G401.6 (cell line): ENCODE data around the gene SND1.
"Not testable (repeated sequence)": the region's sequence is repeated elsewhere in the genome, so short reads cannot be mapped to it uniquely, and the experiment has no call there.

Source experiments
- FAIRE-seq: peaks from 2 replicates; lab custom pipeline; 2012; peaks lifted over from hg19 to GRCh38; lab: Jason Lieb, UNC

Gene SND1

GRCh38 chr7:127652333-127653248 is 597 bp downstream of the SND1 start:
- FAIRE-seq: no peak

- FAIRE-seq: no peak
Observed at GRCh38 chr7:127653396-127653795, 1.4 kb downstream of the SND1 start.

- no peak for FAIRE-seq
Observed at GRCh38 chr7:127654404-127655394, 2.7 kb downstream of the SND1 start.

DNA sequence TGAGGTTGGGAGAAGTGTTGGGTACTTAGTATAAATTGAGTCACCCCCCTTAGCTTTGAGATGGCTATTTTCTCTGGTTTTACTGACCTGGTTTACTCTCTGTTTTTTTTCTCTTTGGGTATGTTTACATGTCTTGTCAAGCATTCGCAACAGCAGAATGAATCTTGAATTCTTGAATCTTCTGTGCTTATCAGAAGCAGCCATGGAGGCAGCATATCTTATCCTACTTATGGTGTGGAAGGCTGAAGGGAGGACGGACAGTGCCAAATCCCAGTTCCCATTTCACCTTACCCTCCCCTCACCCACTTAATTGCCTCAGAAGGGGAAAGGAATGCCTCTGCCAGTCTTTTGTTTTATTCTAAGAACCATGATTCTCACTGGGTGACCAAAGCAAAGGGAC is 3.7 kb downstream of the SND1 start:
- FAIRE-seq: no peak

DNA sequence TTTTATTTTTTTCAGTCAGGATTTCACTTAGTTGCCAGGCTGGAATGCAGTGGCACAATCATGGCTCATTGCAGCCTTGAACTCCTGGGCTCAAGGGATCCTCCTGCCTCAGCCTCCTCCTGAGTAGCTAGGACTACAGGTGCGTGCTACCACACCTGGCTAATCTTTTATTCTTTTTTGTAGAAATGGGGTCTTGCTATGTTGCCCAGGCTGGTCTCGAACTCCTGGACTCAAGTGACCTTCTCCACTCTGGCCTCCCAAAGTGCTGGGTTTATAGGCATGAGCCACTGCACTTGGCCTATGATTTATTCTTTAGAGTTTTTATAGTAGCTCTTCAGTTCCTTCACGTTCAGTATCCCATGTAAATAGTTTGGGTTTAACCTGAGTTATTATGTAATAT is 5.5 kb downstream of the SND1 start:
- FAIRE-seq: no peak

DNA sequence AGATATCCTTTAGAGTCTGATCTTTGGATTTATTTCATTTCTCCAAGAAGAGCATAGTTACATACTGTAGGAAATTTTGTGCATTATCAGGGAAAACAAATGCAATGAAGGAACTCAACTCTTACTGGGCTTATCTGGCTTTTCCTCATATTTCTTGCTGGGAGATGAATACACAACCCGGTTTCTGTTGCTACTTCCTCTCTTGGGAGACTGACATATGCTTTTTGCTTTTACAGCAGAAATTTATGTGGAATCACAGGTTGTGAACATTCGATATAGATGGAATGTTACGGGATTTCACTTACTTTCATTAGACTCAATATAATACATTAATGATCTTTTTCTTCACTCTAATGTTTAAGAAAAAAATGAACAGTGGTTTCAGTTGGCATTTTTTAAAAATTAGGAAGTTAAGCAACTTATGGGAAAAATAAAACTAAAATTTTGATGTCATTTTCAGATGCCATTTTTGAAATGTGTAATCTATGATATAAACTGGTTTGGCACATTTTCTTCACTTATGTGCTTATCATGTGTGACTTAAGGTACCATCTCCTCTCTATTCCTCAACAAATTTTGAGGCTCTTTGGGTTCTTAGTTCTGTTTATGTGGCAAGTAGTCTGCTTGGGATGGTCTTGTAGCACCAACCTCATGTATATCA is 7.1 kb downstream of the SND1 start:
- no peak for FAIRE-seq

DNA sequence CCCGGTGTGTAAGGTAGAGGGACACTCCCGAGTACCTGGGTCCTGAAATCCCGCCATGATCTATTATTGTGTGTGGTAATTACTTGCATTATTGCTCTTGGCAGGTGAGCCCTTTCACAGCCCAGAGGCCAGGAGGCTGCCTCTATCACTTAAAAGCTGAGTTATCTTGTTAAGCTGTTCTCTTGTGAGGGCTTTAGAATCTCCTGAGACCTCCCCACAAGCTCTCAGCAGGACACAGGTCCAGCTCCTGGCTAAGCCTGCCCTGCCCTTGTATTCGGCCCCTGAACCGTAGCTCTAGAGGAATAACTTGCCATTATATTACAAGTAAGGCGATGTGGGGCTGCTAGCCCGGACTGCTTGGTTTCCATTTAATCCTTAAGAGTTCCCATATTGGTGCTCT is 13.9 kb downstream of the SND1 start:
- no peak for FAIRE-seq

- FAIRE-seq: no peak
Observed at GRCh38 chr7:127666602-127667001, 14.6 kb downstream of the SND1 start.

- FAIRE-seq: no peak
Observed at GRCh38 chr7:127667017-127667670, 15.2 kb downstream of the SND1 start.

GRCh38 chr7:127667759-127668530 is 16.0 kb downstream of the SND1 start:
- FAIRE-seq: no peak

DNA sequence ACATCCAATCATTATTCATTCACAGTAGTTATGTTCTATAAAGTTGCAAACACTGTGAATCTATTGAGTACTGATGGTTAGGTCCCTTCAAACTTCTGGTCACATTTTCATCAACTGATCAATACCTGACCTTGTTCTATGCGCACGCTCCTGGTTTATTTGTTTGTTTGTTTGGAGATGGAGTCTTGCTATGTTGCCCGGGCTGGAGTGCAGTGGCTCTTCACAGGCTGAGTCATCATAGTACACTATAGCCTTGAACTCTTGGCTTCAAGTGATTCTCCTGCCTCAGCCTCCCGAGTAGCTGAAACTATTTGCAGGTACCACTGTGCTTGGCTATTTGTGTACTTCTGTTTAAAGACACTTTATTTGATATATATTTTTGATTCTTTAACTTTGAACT is 19.3 kb downstream of the SND1 start:
- FAIRE-seq: no peak

- no peak for FAIRE-seq
Observed at GRCh38 chr7:127673902-127674301, 21.9 kb downstream of the SND1 start.

- no peak for FAIRE-seq
Observed at GRCh38 chr7:127674361-127674760, 22.4 kb downstream of the SND1 start.

DNA sequence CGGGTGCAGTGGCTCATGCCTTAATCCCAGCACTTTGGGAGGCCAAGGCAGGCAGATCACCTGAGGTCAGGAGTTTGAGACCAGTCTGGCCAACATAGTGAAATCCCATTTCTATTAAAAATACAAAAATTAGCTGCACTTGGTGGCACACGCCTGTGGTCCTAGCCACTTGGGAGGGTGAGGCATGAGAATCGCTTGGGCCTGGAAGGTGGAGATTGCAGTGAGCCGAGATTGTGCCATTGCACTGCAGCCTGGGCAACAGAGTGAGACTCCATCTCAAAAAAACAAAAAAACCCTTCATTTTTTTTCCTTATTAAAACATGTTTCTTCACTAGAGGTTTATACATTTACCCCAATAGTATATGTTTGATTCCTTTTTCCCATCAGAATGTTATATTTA is 22.9 kb downstream of the SND1 start:
- FAIRE-seq: not testable (repeated sequence)

GRCh38 chr7:127675721-127676120 is 23.7 kb downstream of the SND1 start:
- no peak for FAIRE-seq

- FAIRE-seq: no peak
Observed at GRCh38 chr7:127677433-127678230, 25.6 kb downstream of the SND1 start.

DNA sequence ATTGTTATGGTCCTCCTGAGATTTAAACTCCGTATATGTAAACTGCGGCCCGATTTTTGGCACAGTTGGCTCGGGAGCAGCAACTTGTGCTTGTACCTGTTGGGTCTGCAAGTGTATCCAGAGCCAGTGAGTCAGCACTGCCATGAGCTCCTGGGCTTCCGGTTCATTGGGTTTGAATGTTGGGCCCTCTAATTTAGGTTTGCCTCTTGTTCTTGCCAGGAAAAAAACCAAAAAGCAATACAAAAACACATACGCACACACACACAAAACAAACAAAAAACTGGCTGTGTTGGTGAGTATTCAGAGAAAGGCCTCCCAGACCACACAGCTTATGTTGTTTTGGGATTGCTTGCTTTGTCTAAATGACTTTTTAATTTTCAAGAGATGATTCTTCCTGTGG is 26.3 kb downstream of the SND1 start:
- FAIRE-seq: no peak

GRCh38 chr7:127678947-127679346 is 27.0 kb downstream of the SND1 start:
- FAIRE-seq: no peak

DNA sequence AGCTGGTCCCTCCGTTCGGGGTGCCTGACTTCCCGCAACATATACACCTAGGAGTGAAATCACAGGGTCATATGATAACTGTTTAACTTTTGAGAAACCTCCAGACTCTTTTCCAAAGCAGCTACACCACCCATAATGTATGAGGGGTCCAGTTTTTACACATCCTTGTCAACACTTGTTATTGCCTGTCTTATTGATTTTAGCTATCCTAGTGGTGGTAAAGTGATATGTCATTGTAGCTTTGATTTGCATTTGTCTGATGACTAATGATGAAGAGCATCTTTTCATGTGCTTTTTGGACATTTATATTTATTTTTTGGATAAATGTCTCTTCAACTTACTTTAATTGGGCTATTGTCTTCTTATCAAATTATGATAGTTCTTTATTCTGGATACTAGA is 29.0 kb downstream of the SND1 start:
- no peak for FAIRE-seq

- no peak for FAIRE-seq
Observed at GRCh38 chr7:127682140-127682539, 30.1 kb downstream of the SND1 start.
